ENCODE measurements around the gene ERBB4. TPM values are rescaled to one million over a fixed set of nuclear protein-coding genes. Genes with fewer than 3 reads are reported as not detected.

Gene ERBB4
- total RNA-seq, 1 donor from 2014 or later: 9.2 TPM

DNA sequence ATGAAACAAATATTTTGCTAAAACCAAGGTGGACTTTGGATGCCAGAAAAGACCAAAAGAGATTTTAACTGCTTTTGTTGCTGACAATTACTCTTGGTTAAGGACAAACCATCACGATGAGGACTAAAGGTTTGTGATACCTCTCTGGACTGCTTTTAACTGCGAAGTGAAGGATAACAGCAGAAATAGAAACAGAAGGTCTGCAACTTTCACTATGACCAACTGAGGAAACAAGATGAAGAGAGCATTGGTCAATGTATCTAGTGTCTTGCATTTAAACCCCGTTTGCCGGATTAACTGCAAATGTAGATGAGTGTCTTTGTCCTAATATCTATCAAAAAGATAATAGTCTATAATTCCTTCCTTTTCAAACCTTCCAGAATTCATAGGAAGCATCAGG lies 541.7 kb downstream of the ERBB4 start:
- no peak for DNase-seq (ENCODE audit: low spot score in 2 of 2, unreplicated experiment in 2 of 2)
- Mint-ChIP-seq H3K9me3 (no peaks in the 10 kb centered on the region), H3K4me3 (no peak overlapping the region), H3K36me3 (no peaks in the 10 kb centered on the region), H3K27ac (no peak overlapping the region), H3K27me3 (ENCODE audit: low read depth) (no peaks in the 10 kb centered on the region), H3K4me1 (no peaks in the 10 kb centered on the region)
- TF ChIP-seq, protein P1, sequence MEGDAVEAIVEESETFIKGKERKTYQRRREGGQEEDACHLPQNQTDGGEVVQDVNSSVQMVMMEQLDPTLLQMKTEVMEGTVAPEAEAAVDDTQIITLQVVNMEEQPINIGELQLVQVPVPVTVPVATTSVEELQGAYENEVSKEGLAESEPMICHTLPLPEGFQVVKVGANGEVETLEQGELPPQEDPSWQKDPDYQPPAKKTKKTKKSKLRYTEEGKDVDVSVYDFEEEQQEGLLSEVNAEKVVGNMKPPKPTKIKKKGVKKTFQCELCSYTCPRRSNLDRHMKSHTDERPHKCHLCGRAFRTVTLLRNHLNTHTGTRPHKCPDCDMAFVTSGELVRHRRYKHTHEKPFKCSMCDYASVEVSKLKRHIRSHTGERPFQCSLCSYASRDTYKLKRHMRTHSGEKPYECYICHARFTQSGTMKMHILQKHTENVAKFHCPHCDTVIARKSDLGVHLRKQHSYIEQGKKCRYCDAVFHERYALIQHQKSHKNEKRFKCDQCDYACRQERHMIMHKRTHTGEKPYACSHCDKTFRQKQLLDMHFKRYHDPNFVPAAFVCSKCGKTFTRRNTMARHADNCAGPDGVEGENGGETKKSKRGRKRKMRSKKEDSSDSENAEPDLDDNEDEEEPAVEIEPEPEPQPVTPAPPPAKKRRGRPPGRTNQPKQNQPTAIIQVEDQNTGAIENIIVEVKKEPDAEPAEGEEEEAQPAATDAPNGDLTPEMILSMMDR (IDR thresholded peaks at IDR 0.05; ENCODE audit: unreplicated experiment): no peak

DNA sequence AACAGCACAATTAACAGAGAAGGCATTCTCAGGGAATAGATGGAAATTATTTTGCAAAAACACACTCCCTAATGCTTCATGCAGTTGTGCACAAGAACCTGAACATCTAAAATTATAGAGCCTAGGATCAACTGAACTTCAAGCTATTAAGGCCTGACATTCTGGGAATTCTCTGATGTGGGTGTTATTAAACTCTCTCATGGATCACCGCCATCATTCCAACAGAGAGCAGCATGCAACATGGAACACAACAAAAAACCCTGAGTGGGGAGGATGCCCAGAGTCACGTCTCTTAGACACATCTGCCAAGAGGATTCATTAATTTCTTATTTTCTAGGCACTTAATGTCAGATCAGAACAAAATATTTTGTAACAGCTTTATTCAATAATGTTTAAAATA lies 543.8 kb downstream of the ERBB4 start:
- Mint-ChIP-seq H3K9me3 (no peaks in the 10 kb centered on the region), H3K36me3 (no peaks in the 10 kb centered on the region), H3K4me3 (no peak overlapping the region), H3K4me1 (no peaks in the 10 kb centered on the region), H3K27ac (no peak overlapping the region), H3K27me3 (ENCODE audit: low read depth) (no peaks in the 10 kb centered on the region)
- TF ChIP-seq, protein P1 (IDR thresholded peaks at IDR 0.05; ENCODE audit: unreplicated experiment): no peak
- no peak for DNase-seq (ENCODE audit: low spot score in 2 of 2, unreplicated experiment in 2 of 2)

DNA sequence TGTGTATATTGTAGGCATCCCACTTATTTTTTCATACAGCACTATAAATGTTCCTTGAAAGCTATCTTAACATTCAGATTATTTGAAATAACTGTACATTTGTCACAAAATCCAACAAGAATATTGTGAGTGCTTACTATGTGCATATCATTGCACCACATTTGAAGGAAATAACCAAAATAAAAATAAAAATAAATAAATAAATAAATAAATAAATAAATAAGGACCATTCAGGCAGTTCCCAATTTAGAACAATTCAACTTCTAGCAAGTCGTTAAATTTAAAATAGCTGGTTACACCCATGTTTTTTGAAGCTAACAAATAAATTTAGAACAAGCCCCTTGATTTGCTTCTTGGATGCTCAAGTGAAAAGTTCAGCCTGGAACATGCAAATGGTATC lies 548.3 kb downstream of the ERBB4 start:
- no peaks in the 10 kb centered on the region for H3K27me3 Mint-ChIP-seq (ENCODE audit: low read depth)
- no peak for DNase-seq (ENCODE audit: low spot score in 2 of 2, unreplicated experiment in 2 of 2)
- no peaks in the 10 kb centered on the region for H3K36me3 Mint-ChIP-seq
- no peak overlapping the region for H3K27ac Mint-ChIP-seq
- peaks cover 4% of the 10 kb centered on the region for H3K4me1 Mint-ChIP-seq
- TF ChIP-seq, protein P1 (IDR thresholded peaks at IDR 0.05; ENCODE audit: unreplicated experiment): no peak
- no peaks in the 10 kb centered on the region for H3K9me3 Mint-ChIP-seq
- H3K4me3 Mint-ChIP-seq: no peak overlapping the region

DNA sequence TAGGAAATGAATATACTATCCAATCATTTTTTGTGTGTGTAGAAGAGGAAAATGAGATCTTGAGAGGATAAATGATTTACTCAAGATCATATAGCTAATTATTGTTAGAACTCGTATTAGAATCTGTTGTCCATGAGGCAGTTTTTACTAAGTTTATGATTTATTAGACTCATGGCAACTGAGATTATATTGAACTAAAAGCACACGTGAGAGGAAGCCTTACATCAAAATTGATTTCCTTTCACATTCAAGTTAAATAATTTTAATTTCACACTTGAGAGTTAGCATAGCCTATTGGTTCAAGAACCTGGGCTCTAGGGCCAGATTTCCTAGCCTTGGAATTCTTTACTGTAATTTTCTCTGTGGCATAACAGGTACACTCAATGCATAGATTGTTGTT lies 552.3 kb downstream of the ERBB4 start:
- H3K27ac Mint-ChIP-seq: no peak overlapping the region
- H3K4me3 Mint-ChIP-seq: no peak overlapping the region
- no peaks in the 10 kb centered on the region for H3K27me3 Mint-ChIP-seq (ENCODE audit: low read depth)
- no peak for DNase-seq (ENCODE audit: low spot score in 2 of 2, unreplicated experiment in 2 of 2)
- H3K36me3 Mint-ChIP-seq: no peaks in the 10 kb centered on the region
- no peaks in the 10 kb centered on the region for H3K9me3 Mint-ChIP-seq
- TF ChIP-seq, protein P1 (IDR thresholded peaks at IDR 0.05; ENCODE audit: unreplicated experiment): no peak
- H3K4me1 Mint-ChIP-seq: peaks cover 4% of the 10 kb centered on the region

DNA sequence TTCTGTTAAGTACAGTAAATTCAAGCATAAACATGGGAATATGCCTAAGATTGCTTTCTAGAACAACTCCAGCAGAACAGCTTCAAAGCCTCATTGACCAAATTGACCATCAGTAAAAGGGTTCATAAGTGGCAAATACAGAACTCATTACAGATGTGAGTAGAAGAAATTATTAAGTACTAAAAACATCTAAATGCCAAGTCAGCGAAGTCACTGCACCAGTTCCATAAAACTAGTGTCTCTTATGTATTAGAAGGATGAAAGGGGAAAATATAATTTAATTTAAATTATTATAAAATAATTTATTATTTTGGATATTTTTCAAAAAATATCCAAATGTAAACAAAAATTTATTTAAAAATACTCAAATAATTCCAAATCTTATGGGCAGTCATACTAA lies 553.2 kb downstream of the ERBB4 start:
- H3K4me1 Mint-ChIP-seq: peaks cover 4% of the 10 kb centered on the region
- no peaks in the 10 kb centered on the region for H3K9me3 Mint-ChIP-seq
- no peaks in the 10 kb centered on the region for H3K27me3 Mint-ChIP-seq (ENCODE audit: low read depth)
- no peak overlapping the region for H3K27ac Mint-ChIP-seq
- TF ChIP-seq, protein P1 (IDR thresholded peaks at IDR 0.05; ENCODE audit: unreplicated experiment): no peak
- H3K4me3 Mint-ChIP-seq: no peak overlapping the region
- DNase-seq (ENCODE audit: low spot score in 2 of 2, unreplicated experiment in 2 of 2): no peak
- H3K36me3 Mint-ChIP-seq: no peaks in the 10 kb centered on the region

DNA sequence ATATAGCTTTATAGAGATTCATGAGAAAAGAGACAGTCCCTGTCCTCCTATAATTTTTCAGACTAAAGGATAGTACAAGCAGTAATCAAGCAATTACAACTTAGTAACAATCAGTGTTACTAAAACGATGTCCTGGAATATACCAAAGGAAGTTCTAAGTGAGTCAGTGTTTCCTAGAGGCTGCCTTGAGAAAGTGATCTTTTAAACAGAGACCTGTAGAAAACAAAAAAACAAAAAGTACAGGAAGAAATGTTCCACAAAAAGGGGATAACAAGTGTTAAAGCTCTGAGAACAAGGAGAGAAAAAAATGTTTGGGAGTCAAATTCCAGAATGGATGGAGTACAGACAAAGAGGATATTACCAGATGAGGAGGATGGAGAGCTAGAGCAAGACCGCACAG lies 556.4 kb downstream of the ERBB4 start:
- Mint-ChIP-seq H3K27me3 (ENCODE audit: low read depth) (no peaks in the 10 kb centered on the region), H3K36me3 (no peaks in the 10 kb centered on the region), H3K4me1 (no peaks in the 10 kb centered on the region), H3K27ac (no peak overlapping the region), H3K4me3 (no peak overlapping the region), H3K9me3 (no peaks in the 10 kb centered on the region)
- TF ChIP-seq, protein P1 (IDR thresholded peaks at IDR 0.05; ENCODE audit: unreplicated experiment): no peak
- no peak for DNase-seq (ENCODE audit: low spot score in 2 of 2, unreplicated experiment in 2 of 2)
